ENCODE data around the gene CNOT1. TPM values are rescaled to one million over a fixed set of nuclear protein-coding genes. Genes with fewer than 3 reads are reported as not detected.

CNOT1 gene
- total RNA-seq, 4 donors from 2014 or later: 122 to 257 (median 178) TPM

GRCh38 chr16:58503166-58503862, 126.3 kb downstream of the CNOT1 start:
- no peak for DNase-seq
- no peaks in the 10 kb centered on the region for H3K9me3 ChIP-seq
- WGBS, 2 donors (ENCODE audit: low coverage in 1 of 2): 80 to 84% methylated on average over 3 to 9 of the region's 14 CpGs
- TF ChIP-seq CTCF (IDR thresholded peaks at IDR 0.05) (no peak), EP300 (IDR thresholded peaks at IDR 0.05; ENCODE audit: low read depth) (no peak), POLR2AphosphoS5 (IDR thresholded peaks at IDR 0.05) (no peak), POLR2A (IDR thresholded peaks at IDR 0.05) (no peak)
- in situ Hi-C loops (cut with MboI; ENCODE audit: low pct_ligation_motif_present in 1 of 4, low pct_unique_long_range_greater_than_20kb in 1 of 4, low sequenced_read_pairs in 3 of 4): no loop called here
- H3K4me1 ChIP-seq: peaks cover 9 to 17% (median 10%) of the 10 kb centered on the region in 4 donors
- no peak overlapping the region for H3K27ac ChIP-seq
- peaks cover 71% of the 10 kb centered on the region for H3K27me3 ChIP-seq
- H3K4me3 ChIP-seq: no peak overlapping the region
- no peaks in the 10 kb centered on the region for H3K36me3 ChIP-seq
- intact Hi-C loops (cut with DNase I; ENCODE audit: low total_unique reads): no loop called here

- peaks cover 9 to 17% (median 10%) of the 10 kb centered on the region in 4 donors for H3K4me1 ChIP-seq
- DNase-seq: no peak
- intact Hi-C loops (cut with DNase I; ENCODE audit: low total_unique reads): no loop called here
- no peaks in the 10 kb centered on the region for H3K36me3 ChIP-seq
- H3K4me3 ChIP-seq: no peak overlapping the region
- no peaks in the 10 kb centered on the region for H3K9me3 ChIP-seq
- TF ChIP-seq POLR2AphosphoS5 (IDR thresholded peaks at IDR 0.05) (no peak), CTCF (IDR thresholded peaks at IDR 0.05) (no peak), POLR2A (IDR thresholded peaks at IDR 0.05) (no peak), EP300 (IDR thresholded peaks at IDR 0.05; ENCODE audit: low read depth) (no peak)
- in situ Hi-C loops (cut with MboI; ENCODE audit: low pct_ligation_motif_present in 1 of 4, low pct_unique_long_range_greater_than_20kb in 1 of 4, low sequenced_read_pairs in 3 of 4): no loop called here
- peaks cover 63% of the 10 kb centered on the region for H3K27me3 ChIP-seq
- 52 to 80% methylated on average over 4 to 6 of the region's 8 CpGs for WGBS, 2 donors (ENCODE audit: low coverage in 1 of 2)
- H3K27ac ChIP-seq: no peak overlapping the region
Observed at GRCh38 chr16:58502217-58502921, 127.3 kb downstream of the CNOT1 start.

DNA sequence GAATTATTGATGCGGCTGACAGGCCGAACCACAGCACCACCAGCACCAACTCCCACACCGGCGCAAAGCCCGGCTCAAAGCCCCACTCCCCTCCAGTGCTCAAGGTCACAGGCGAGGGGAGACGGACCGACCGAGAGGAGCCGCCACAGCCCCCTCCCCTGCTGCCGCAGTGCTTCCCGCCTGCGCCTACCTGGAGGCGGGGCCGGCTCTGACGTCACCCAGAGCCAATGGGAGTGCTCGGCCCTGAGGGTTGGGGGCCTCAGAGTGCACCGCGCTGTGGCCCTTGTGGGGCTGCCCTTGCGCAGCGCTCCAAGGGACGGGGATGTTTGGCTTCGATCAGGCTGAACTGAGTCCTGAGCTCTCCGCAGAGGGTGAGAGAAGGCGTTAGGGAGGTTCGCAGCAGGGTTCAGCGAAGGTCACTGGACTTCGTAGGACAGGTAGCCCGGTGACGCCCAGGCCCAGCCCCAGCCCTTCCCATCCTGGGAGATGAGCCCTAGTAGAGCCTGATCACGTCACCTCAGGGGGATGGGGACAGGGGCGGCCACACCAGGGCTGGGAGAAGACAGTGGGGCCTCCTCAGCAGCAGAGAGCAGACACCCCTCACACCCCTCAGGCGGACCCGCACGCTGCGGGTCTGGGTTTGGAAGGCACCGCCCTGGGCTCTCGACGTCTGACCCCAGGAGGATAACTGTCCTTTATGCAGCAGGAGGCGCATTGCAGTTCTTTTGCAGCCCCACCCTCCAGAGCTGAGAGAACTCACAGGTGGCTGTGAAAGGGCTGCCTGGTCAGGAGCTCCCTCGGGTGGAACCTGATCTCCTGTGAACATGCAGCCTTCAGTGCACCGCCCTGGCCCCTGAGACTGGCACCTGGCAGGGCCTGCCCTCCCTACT, 128.1 kb downstream of the CNOT1 start:
- WGBS, 2 donors (ENCODE audit: low coverage in 1 of 2): 5% methylated on average over 13 of the region's 42 CpGs; no CpG with 5 or more reads in 1 of the 2 donors
- Histone ChIP-seq H3K27ac (no peak overlapping the region), H3K27me3 (peaks cover 54% of the 10 kb centered on the region), H3K36me3 (no peaks in the 10 kb centered on the region), H3K4me3 (peak overlapping the region in 2 of 4 donors; percentile 14 to 43), H3K9me3 (no peaks in the 10 kb centered on the region), H3K4me1 (peaks cover 9 to 17% (median 10%) of the 10 kb centered on the region in 4 donors)
- DNase-seq: peak; percentile 33
- TF ChIP-seq CTCF (IDR thresholded peaks at IDR 0.05): no peak
- no peak for TF ChIP-seq EP300 (IDR thresholded peaks at IDR 0.05; ENCODE audit: low read depth)
- TF ChIP-seq POLR2AphosphoS5 (IDR thresholded peaks at IDR 0.05): no peak
- no peak for TF ChIP-seq POLR2A (IDR thresholded peaks at IDR 0.05)
- in situ Hi-C loops (cut with MboI; ENCODE audit: low pct_ligation_motif_present in 1 of 4, low pct_unique_long_range_greater_than_20kb in 1 of 4, low sequenced_read_pairs in 3 of 4): no loop called here
- intact Hi-C loops (cut with DNase I; ENCODE audit: low total_unique reads): no loop called here

Data from transverse colon (tissue), 4 donors.